ENCODE data around the gene KRT8. TPM values are rescaled to one million over a fixed set of nuclear protein-coding genes. Genes with fewer than 3 reads are reported as not detected.

Gene KRT8
- polyA plus RNA-seq, 1 donor from 2014 or later = 0.46 TPM

GRCh38 chr12:52891044-52891443 is 13.8 kb downstream of the KRT8 start:
- H3K9ac ChIP-seq (ENCODE audit: low read length) = no peak overlapping the region
- H3K79me2 ChIP-seq (replicated peaks; ENCODE audit: insufficient read depth, low read length) = no peaks in the 10 kb centered on the region
- H2AFZ ChIP-seq (ENCODE audit: low read depth, low read length) = no peak overlapping the region
- no peaks in the 10 kb centered on the region for H3K36me3 ChIP-seq (ENCODE audit: insufficient read depth, low read length)
- H3K27ac ChIP-seq (ENCODE audit: low read length) = no peak overlapping the region
- H3K9me3 ChIP-seq (ENCODE audit: low read length) = no peaks in the 10 kb centered on the region
- TF ChIP-seq EP300 (conservative IDR thresholded peaks at IDR 0.05; ENCODE audit: poor library complexity, severe bottlenecking) (no peak), RAD21 (conservative IDR thresholded peaks at IDR 0.05) (no peak), MXI1 (conservative IDR thresholded peaks at IDR 0.05; ENCODE audit: poor library complexity, severe bottlenecking) (no peak), EZH2 (IDR thresholded peaks at IDR 0.05; ENCODE audit: borderline replicate concordance, insufficient read depth, low read length, poor library complexity, severe bottlenecking) (no peak), SMC3 (conservative IDR thresholded peaks at IDR 0.05; ENCODE audit: poor library complexity) (no peak)
- no peak overlapping the region for H3K4me3 ChIP-seq (ENCODE audit: low read length)
- no peaks in the 10 kb centered on the region for H3K27me3 ChIP-seq (ENCODE audit: insufficient read depth, low read depth, low read length)
- H3K9me2 ChIP-seq (ENCODE audit: insufficient read depth, low read length) = no peaks in the 10 kb centered on the region
- H3K4me2 ChIP-seq (ENCODE audit: low read length) = no peak overlapping the region
- no peaks in the 10 kb centered on the region for H4K20me1 ChIP-seq (ENCODE audit: insufficient read depth)
- no peaks in the 10 kb centered on the region for H3F3A ChIP-seq (ENCODE audit: insufficient read depth, low read length, poor library complexity, severe bottlenecking)

- Histone ChIP-seq H4K20me1 (ENCODE audit: insufficient read depth) (no peaks in the 10 kb centered on the region), H3K9ac (ENCODE audit: low read length) (no peak overlapping the region), H3K27ac (ENCODE audit: low read length) (no peak overlapping the region), H3K79me2 (replicated peaks; ENCODE audit: insufficient read depth, low read length) (no peaks in the 10 kb centered on the region), H3K27me3 (ENCODE audit: insufficient read depth, low read depth, low read length) (no peaks in the 10 kb centered on the region), H3K36me3 (ENCODE audit: insufficient read depth, low read length) (no peaks in the 10 kb centered on the region), H3K9me2 (ENCODE audit: insufficient read depth, low read length) (no peaks in the 10 kb centered on the region), H3F3A (ENCODE audit: insufficient read depth, low read length, poor library complexity, severe bottlenecking) (no peaks in the 10 kb centered on the region), H3K9me3 (ENCODE audit: low read length) (no peaks in the 10 kb centered on the region), H3K4me3 (ENCODE audit: low read length) (no peak overlapping the region), H3K4me2 (ENCODE audit: low read length) (no peak overlapping the region), H2AFZ (ENCODE audit: low read depth, low read length) (no peak overlapping the region)
- no peak for TF ChIP-seq SMC3 (conservative IDR thresholded peaks at IDR 0.05; ENCODE audit: poor library complexity)
- TF ChIP-seq CTCF (IDR thresholded peaks at IDR 0.05; ENCODE audit: poor library complexity, severe bottlenecking) = no peak
- TF ChIP-seq POLR2AphosphoS5 (IDR thresholded peaks at IDR 0.05) = no peak
- TF ChIP-seq REST (IDR thresholded peaks at IDR 0.05; ENCODE audit: borderline replicate concordance) = no peak
- no peak for TF ChIP-seq RAD21 (conservative IDR thresholded peaks at IDR 0.05)
- TF ChIP-seq TAF1 (IDR thresholded peaks at IDR 0.05; ENCODE audit: low read depth) = no peak
- no peak for TF ChIP-seq MXI1 (conservative IDR thresholded peaks at IDR 0.05; ENCODE audit: poor library complexity, severe bottlenecking)
- no peak for TF ChIP-seq EP300 (conservative IDR thresholded peaks at IDR 0.05; ENCODE audit: poor library complexity, severe bottlenecking)
Measured at GRCh38 chr12:52890417-52890816, 14.5 kb downstream of the KRT8 start.
